Measurements from ENCODE around the gene AP1S3. TPM values are rescaled to one million over a fixed set of nuclear protein-coding genes. Genes with fewer than 3 reads are reported as not detected.
"Not testable (repeated sequence)": the region's sequence is repeated elsewhere in the genome, so short reads cannot be mapped to it uniquely, and the experiment has no call there.

The AP1S3 gene
- total RNA-seq, 1 experiment from 2014 or later, result 1.8 TPM

- no peak for DNase-seq (ENCODE audit: low read depth)
These were observed 16.0 kb upstream of the AP1S3 start for GRCh38 chr2:223853425-223853837.

- DNase-seq (ENCODE audit: low read depth), result no peak
These were observed 15.0 kb upstream of the AP1S3 start for GRCh38 chr2:223852281-223852795.

GRCh38 chr2:223847410-223847809 is 10.0 kb upstream of the AP1S3 start:
- no peak for DNase-seq (ENCODE audit: low read depth)

GRCh38 chr2:223846515-223846914 is 9.1 kb upstream of the AP1S3 start:
- DNase-seq (ENCODE audit: low read depth), result peak; percentile 60

- no peak for DNase-seq (ENCODE audit: low read depth)
These were observed 4.2 kb upstream of the AP1S3 start for GRCh38 chr2:223841436-223842190.

GRCh38 chr2:223835701-223836532 is 1.5 kb downstream of the AP1S3 start:
- DNase-seq (ENCODE audit: low read depth), result no peak

- no peak for DNase-seq (ENCODE audit: low read depth)
These were observed 3.0 kb downstream of the AP1S3 start for GRCh38 chr2:223834431-223834830.

- peak; percentile 66 for DNase-seq (ENCODE audit: low read depth)
These were observed 5.0 kb downstream of the AP1S3 start for GRCh38 chr2:223832241-223832903.

GRCh38 chr2:223829128-223829527 is 8.3 kb downstream of the AP1S3 start:
- no peak for DNase-seq (ENCODE audit: low read depth)

- DNase-seq (ENCODE audit: low read depth), result no peak
These were observed 9.1 kb downstream of the AP1S3 start for GRCh38 chr2:223828314-223828713.

GRCh38 chr2:223826995-223827394 is 10.4 kb downstream of the AP1S3 start:
- DNase-seq (ENCODE audit: low read depth), result no peak

GRCh38 chr2:223824301-223824700 is 13.1 kb downstream of the AP1S3 start:
- no peak for DNase-seq (ENCODE audit: low read depth)

- DNase-seq (ENCODE audit: low read depth), result no peak
These were observed 14.6 kb downstream of the AP1S3 start for GRCh38 chr2:223822818-223823217.

GRCh38 chr2:223820549-223820948 is 16.8 kb downstream of the AP1S3 start:
- DNase-seq (ENCODE audit: low read depth), result no peak

GRCh38 chr2:223819891-223820290 is 17.5 kb downstream of the AP1S3 start:
- DNase-seq (ENCODE audit: low read depth), result no peak

- DNase-seq (ENCODE audit: low read depth), result no peak
These were observed 21.4 kb downstream of the AP1S3 start for GRCh38 chr2:223815884-223816570.

GRCh38 chr2:223815186-223815883 is 22.0 kb downstream of the AP1S3 start:
- DNase-seq (ENCODE audit: low read depth), result peak; percentile 96

- DNase-seq (ENCODE audit: low read depth), result not testable (repeated sequence)
These were observed 22.6 kb downstream of the AP1S3 start for GRCh38 chr2:223814764-223815163.

GRCh38 chr2:223813329-223813728 is 24.1 kb downstream of the AP1S3 start:
- no peak for DNase-seq (ENCODE audit: low read depth)

GRCh38 chr2:223811757-223812156 is 25.6 kb downstream of the AP1S3 start:
- no peak for DNase-seq (ENCODE audit: low read depth)

- no peak for DNase-seq (ENCODE audit: low read depth)
These were observed 32.4 kb downstream of the AP1S3 start for GRCh38 chr2:223805008-223805407.
